GM10266 (cell line): ENCODE results near the gene SYNPR.

Source experiments
- DNase-seq: peaks from one replicate; pipeline ENCODE4 v3.0.0; 2012; ENCODE audit errors: extremely low spot score
- TF ChIP-seq, protein P1 (sequence below): IDR thresholded peaks from 2 replicates; pipeline ENCODE4 v1.5.1; 2012; ENCODE audit warnings: mild to moderate bottlenecking, low read depth; ENCODE audit not compliant: control insufficient read depth, insufficient read depth; ENCODE audit errors: missing control alignments

SYNPR gene

DNA sequence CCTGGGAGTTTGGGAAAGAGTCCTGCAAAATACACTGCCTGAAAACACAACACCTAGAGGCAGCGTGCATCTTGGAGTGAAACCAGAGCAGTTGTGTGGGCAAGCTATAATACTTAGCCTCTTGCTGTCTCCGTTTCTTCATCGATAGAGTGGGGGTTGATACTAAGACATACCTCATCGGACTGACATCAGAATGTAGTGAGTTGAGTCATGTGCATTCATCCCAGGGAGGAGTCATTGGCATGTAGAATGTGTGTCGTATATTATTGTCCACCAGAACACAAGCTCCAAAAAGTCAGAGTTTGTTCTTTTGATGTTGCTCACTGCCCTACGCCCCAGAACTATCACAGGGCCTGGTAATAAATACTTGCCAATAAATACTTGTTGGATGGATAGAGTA, 378.7 kb downstream of the SYNPR start:
- TF ChIP-seq, protein P1, sequence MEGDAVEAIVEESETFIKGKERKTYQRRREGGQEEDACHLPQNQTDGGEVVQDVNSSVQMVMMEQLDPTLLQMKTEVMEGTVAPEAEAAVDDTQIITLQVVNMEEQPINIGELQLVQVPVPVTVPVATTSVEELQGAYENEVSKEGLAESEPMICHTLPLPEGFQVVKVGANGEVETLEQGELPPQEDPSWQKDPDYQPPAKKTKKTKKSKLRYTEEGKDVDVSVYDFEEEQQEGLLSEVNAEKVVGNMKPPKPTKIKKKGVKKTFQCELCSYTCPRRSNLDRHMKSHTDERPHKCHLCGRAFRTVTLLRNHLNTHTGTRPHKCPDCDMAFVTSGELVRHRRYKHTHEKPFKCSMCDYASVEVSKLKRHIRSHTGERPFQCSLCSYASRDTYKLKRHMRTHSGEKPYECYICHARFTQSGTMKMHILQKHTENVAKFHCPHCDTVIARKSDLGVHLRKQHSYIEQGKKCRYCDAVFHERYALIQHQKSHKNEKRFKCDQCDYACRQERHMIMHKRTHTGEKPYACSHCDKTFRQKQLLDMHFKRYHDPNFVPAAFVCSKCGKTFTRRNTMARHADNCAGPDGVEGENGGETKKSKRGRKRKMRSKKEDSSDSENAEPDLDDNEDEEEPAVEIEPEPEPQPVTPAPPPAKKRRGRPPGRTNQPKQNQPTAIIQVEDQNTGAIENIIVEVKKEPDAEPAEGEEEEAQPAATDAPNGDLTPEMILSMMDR, result no peak
- no peak for DNase-seq

DNA sequence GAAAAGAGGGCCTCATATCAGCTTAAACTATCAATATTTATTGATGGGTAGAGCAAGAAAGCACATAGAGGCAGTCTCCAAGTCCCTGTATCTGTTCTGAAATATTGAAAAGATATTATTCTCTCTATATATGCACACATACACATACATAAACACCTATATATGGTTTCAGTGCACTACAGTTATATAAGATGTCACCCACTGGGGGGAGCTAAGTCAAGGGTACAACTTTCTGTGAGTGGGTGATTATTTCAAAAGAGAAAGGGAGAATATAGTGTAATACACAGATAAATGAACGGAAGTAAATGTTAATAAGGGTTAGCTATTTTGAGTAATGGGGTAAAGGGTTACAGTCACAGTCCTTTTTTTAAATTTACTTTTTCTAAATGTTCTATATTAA, 383.1 kb downstream of the SYNPR start:
- TF ChIP-seq, protein P1, result peak; percentile 12
- DNase-seq, result no peak

DNA sequence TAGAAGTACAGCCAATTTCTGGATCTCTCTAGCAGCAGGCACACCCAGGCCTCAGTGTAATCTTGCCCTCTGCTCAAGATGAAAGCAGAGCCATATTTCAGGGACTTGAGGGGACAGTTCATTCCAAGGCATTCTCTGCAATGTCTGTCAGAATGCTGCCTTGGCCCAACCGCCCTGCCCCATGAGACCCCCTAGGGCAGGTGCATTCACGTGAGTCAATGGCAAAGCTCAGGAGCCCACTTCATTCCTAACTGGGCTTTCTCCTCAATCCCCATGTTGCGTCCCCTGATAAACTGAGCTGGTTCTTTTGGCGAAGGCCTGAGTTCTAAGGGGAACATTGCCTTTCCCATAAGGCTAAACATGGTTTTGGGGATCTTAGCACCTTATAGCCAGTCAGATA, 383.9 kb downstream of the SYNPR start:
- no peak for DNase-seq
- TF ChIP-seq, protein P1, result no peak

DNA sequence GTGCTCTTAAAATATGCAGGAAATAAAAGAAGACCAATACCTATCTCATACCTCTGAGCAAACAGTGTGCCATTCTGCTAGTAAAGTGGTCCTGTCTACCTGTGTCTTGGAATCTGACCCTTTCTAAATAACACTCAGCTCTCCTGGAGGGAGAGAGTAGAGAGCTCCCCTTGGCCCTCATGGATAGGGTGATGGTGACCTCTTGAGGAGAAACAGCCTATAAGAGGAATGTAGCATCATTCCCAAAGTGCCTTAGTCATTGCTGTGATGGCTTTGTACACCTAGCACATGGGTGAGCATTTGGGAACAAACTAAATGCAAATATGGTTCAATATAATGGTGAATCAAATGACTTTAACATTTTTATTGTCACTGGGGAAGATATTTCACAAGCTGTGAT, 384.4 kb downstream of the SYNPR start:
- DNase-seq, result no peak
- TF ChIP-seq, protein P1, result no peak
